H1 (cell line): Measurements from ENCODE around the gene FHIT. TPM values are rescaled to one million over a fixed set of nuclear protein-coding genes. Genes with fewer than 3 reads are reported as not detected.

ENCODE experiments used
- CTCF ChIA-PET: fragments of 300-600 bp; sonication (Branson Sonifier 250); formaldehyde crosslinking; loops from one replicate; lab custom pipeline; 2021; ENCODE audit not compliant: partially characterized antibody; lab: Charles Lee
- POLR2A ChIA-PET: fragments of 300-600 bp; sonication (Branson Sonifier 250); formaldehyde crosslinking; loops from one replicate; lab custom pipeline; 2021; ENCODE audit warnings: inconsistent platforms; ENCODE audit not compliant: partially characterized antibody; lab: Charles Lee
- DNase-seq, 2 experiments: peaks; one replicate each; pipeline versions ENCODE4 v3.0.0 to v3.0.0-alpha.2; 2010 to 2022; ENCODE audit warnings: low spot score in 2 of 2, low read depth in 1 of 2, mixed read lengths in 1 of 2
- FAIRE-seq: peaks from 2 replicates; lab custom pipeline; 2011; peaks lifted over from hg19 to GRCh38; lab: Jason Lieb, UNC
- H2AFZ ChIP-seq: 2 replicates; pipeline ENCODE4 v1.8.1; 2012; ENCODE audit warnings: low read length, inconsistent platforms
- H2AK5ac ChIP-seq: 2 replicates; pipeline ENCODE4 v1.6.1; 2013; ENCODE audit warnings: low read depth, low read length
- H2BK120ac ChIP-seq: replicated peaks from 2 replicates; pipeline ENCODE3; 2013; ENCODE audit warnings: low read depth, low read length, inconsistent platforms
- H2BK12ac ChIP-seq: 2 replicates; pipeline ENCODE4 v1.6.1; 2013; ENCODE audit warnings: low read depth, low read length
- H2BK15ac ChIP-seq: 2 replicates; pipeline ENCODE4 v1.6.1; 2013; ENCODE audit warnings: low read length
- H2BK20ac ChIP-seq: 2 replicates; pipeline ENCODE4 v1.6.1; 2013; ENCODE audit warnings: low read length
- H2BK5ac ChIP-seq: 2 replicates; pipeline ENCODE4 v1.6.1; 2013; ENCODE audit warnings: low read depth, low read length
- H3K14ac ChIP-seq: 2 replicates; pipeline ENCODE4 v1.6.1; 2013; ENCODE audit warnings: inconsistent platforms; ENCODE audit not compliant: insufficient read length
- H3K18ac ChIP-seq: 2 replicates; pipeline ENCODE4 v1.6.1; 2013; ENCODE audit warnings: low read length; ENCODE audit errors: extremely low read depth
- H3K23ac ChIP-seq: 2 replicates; pipeline ENCODE4 v1.6.1; 2013; ENCODE audit warnings: inconsistent platforms; ENCODE audit not compliant: insufficient read length
- H3K23me2 ChIP-seq: 2 replicates; pipeline ENCODE4 v1.6.1; 2013; ENCODE audit warnings: low read depth, low read length
- H3K27ac ChIP-seq: 2 replicates; pipeline ENCODE4 v1.6.1; 2011; ENCODE audit warnings: low read depth, low read length, inconsistent platforms
- H3K27me3 ChIP-seq, 4 experiments: replicated peaks in 1 of 4; 1 replicate in 1 of 4; 2 replicates in 3 of 4; pipeline versions ENCODE4 v1.6.1 to v1.8.1; 2011 to 2013; ENCODE audit warnings: low read length in 3 of 4, mild to moderate bottlenecking in 3 of 4, inconsistent platforms in 2 of 4, mixed read lengths in 2 of 4, moderate library complexity in 1 of 4; ENCODE audit not compliant: control insufficient read depth in 3 of 4, insufficient read depth in 3 of 4; ENCODE audit errors: extremely low read depth in 1 of 4
- H3K36me3 ChIP-seq, 4 experiments: 2 replicates each; pipeline versions ENCODE4 v1.6.1 to v1.8.1; 2011 to 2013; ENCODE audit warnings: mild to moderate bottlenecking in 4 of 4, low read length in 3 of 4, moderate library complexity in 2 of 4, control low read depth in 1 of 4, inconsistent platforms in 1 of 4; ENCODE audit not compliant: insufficient read depth in 4 of 4, control insufficient read depth in 2 of 4
- H3K4ac ChIP-seq: replicated peaks from 2 replicates; pipeline ENCODE3; 2013; ENCODE audit warnings: low read length, low read depth, mixed read lengths, inconsistent platforms; ENCODE audit not compliant: insufficient read length
- H3K4me1 ChIP-seq, 4 experiments: replicated peaks in 1 of 4; 1 replicate in 1 of 4; 2 replicates in 3 of 4; pipeline versions ENCODE4 v1.6.1 to v1.8.1; 2011 to 2013; ENCODE audit warnings: low read length in 3 of 4, inconsistent platforms in 2 of 4, mixed read lengths in 1 of 4; ENCODE audit not compliant: insufficient read depth in 4 of 4, control insufficient read depth in 3 of 4
- H3K4me2 ChIP-seq, 2 experiments: 2 replicates each; pipeline versions ENCODE4 v1.6.1 to v1.8.1; 2011 to 2013; ENCODE audit warnings: low read depth in 2 of 2, low read length in 2 of 2, control low read depth in 1 of 2, inconsistent platforms in 1 of 2, mild to moderate bottlenecking in 1 of 2; ENCODE audit not compliant: insufficient read depth in 1 of 2
- H3K4me3 ChIP-seq, 4 experiments: fragments of 200-600, 300-600 bp in 1 of 4; sonication (generic), shearing (Covaris generic), sonication (Bioruptor Twin) in 1 of 4; 2 replicates each; pipeline versions ENCODE4 v1.5.1 to v1.8.1; 2011 to 2016; ENCODE audit warnings: low read length in 4 of 4, low read depth in 3 of 4, control low read depth in 2 of 4, inconsistent platforms in 2 of 4, mild to moderate bottlenecking in 2 of 4, mixed read lengths in 1 of 4, moderate library complexity in 1 of 4; ENCODE audit not compliant: insufficient read depth in 2 of 4; ENCODE audit errors: extremely low read depth in 1 of 4
- H3K56ac ChIP-seq: replicated peaks from 2 replicates; pipeline ENCODE3; 2013; ENCODE audit warnings: low read depth, mild to moderate bottlenecking, mixed read lengths, low read length, inconsistent platforms; ENCODE audit not compliant: insufficient read length
- H3K79me1 ChIP-seq: 2 replicates; pipeline ENCODE4 v1.6.1; 2013; ENCODE audit warnings: low read depth, low read length, control low read depth
- H3K79me2 ChIP-seq, 2 experiments: 2 replicates each; pipeline versions ENCODE4 v1.6.1 to v1.8.1; 2012 to 2013; ENCODE audit warnings: low read length in 2 of 2, mild to moderate bottlenecking in 2 of 2, inconsistent platforms in 1 of 2; ENCODE audit not compliant: insufficient read depth in 2 of 2, control insufficient read depth in 1 of 2
- H3K9ac ChIP-seq, 4 experiments: replicated peaks in 1 of 4; 1 replicate in 1 of 4; 2 replicates in 3 of 4; pipeline versions ENCODE4 v1.6.1 to v1.8.1; 2011 to 2013; ENCODE audit warnings: low read depth in 3 of 4, low read length in 3 of 4, control low read depth in 2 of 4, mild to moderate bottlenecking in 2 of 4, moderate library complexity in 2 of 4, inconsistent platforms in 1 of 4; ENCODE audit errors: extremely low read depth in 1 of 4
- H3K9me3 ChIP-seq, 2 experiments: 2 replicates each; pipeline versions ENCODE4 v1.6.1 to v1.8.1; 2012 to 2013; ENCODE audit warnings: mild to moderate bottlenecking in 2 of 2, moderate library complexity in 2 of 2, control low read depth in 1 of 2, inconsistent platforms in 1 of 2, low read depth in 1 of 2, low read length in 1 of 2, mixed read lengths in 1 of 2; ENCODE audit not compliant: insufficient read depth in 2 of 2
- H4K20me1 ChIP-seq, 2 experiments: replicated peaks in 1 of 2; 2 replicates each; pipeline versions ENCODE3 to v1.8.1; 2011 to 2013; ENCODE audit warnings: inconsistent platforms in 2 of 2, low read length in 2 of 2, mild to moderate bottlenecking in 1 of 2; ENCODE audit not compliant: insufficient read depth in 2 of 2, control insufficient read depth in 1 of 2
- H4K5ac ChIP-seq: 2 replicates; pipeline ENCODE4 v1.6.1; 2013; ENCODE audit warnings: low read length, low read depth, mixed read lengths, inconsistent platforms; ENCODE audit not compliant: insufficient read length
- H4K8ac ChIP-seq: 2 replicates; pipeline ENCODE4 v1.8.0; 2013; ENCODE audit warnings: mild to moderate bottlenecking, moderate library complexity, low read length, inconsistent platforms; ENCODE audit not compliant: insufficient read depth; ENCODE audit errors: extremely low read depth
- H4K91ac ChIP-seq: replicated peaks from 2 replicates; pipeline ENCODE3; 2013; ENCODE audit warnings: low read length, mixed read lengths, inconsistent platforms; ENCODE audit not compliant: insufficient read length
- EGR1 ChIP-seq: IDR thresholded peaks from 2 replicates; pipeline ENCODE4 v1.6.1; 2011; ENCODE audit warnings: low read depth, low read length, borderline replicate concordance
- HDAC6 ChIP-seq: IDR thresholded peaks from one replicate; pipeline ENCODE4 v1.7.1; 2012; ENCODE audit warnings: low read depth, mild to moderate bottlenecking, inconsistent platforms, low read length, moderate library complexity
- MAFK ChIP-seq: IDR thresholded peaks from 2 replicates; pipeline ENCODE4 v1.6.1; 2012; ENCODE audit warnings: low read depth, mild to moderate bottlenecking, improper control_type of control experiment, low read length
- SAP30 ChIP-seq: fragments of 300-600 bp; sonication (generic); IDR thresholded peaks from 2 replicates; pipeline ENCODE4 v1.7.1; 2012; ENCODE audit warnings: low read length, moderate library complexity, mild to moderate bottlenecking, inconsistent platforms; ENCODE audit not compliant: insufficient read depth, insufficient replicate concordance
- ZNF274 ChIP-seq: IDR thresholded peaks from 2 replicates; pipeline ENCODE4 v1.7.0; 2012; ENCODE audit warnings: low read length, borderline replicate concordance; ENCODE audit errors: extremely low read depth
- WGBS, 2 experiments: shearing (Covaris generic) in 1 of 2; methylation state at CpG; one replicate each; pipeline versions ENCODE4 v1.1.6 to v1.1.7; 2013 to 2015; ENCODE audit warnings: low lambda C conversion rate in 2 of 2, mixed read lengths in 2 of 2, inconsistent platforms in 1 of 2, low coverage in 1 of 2, missing lambda C conversion rate in 1 of 2; ENCODE audit not compliant: insufficient replicate concordance in 2 of 2, insufficient coverage in 1 of 2, insufficient read length in 1 of 2; ENCODE audit errors: extremely low coverage in 1 of 2, missing lambda C conversion rate in 1 of 2; 5-methylcytosine and 5-hydroxymethylcytosine counted together
- polyA plus RNA-seq, 7 experiments: library from polyadenylated mRNA; depleted of rRNA in 3 of 7; stranded (reverse) in 5 of 7; unstranded in 2 of 7; fragments of >200 nt in 5 of 7; fragments of 200-250 nt in 2 of 7; gene quantifications; 1 replicate in 5 of 7; 2 replicates in 1 of 7; 4 replicates in 1 of 7; pipeline versions ENCODE4 v1.2.1 to v1.2.3, GENCODE V29; 2011 to 2013; ENCODE audit warnings: missing spikeins in 2 of 7, mixed read lengths in 2 of 7
- total RNA-seq: library from RNA; stranded (reverse); fragmentation: NEBNext Ultra II Directional; extraction: Animal tissue kit (Norgen Biotek cat#: 25700); gene quantifications from 2 replicates; pipeline ENCODE4 v1.2.1, GENCODE V29; 2021
- TF ChIP-seq, protein P1 (sequence below): IDR thresholded peaks from 2 replicates; pipeline ENCODE4 v1.6.1; 2012; ENCODE audit warnings: low read length, inconsistent platforms
- TF ChIP-seq, protein P2 (sequence below): IDR thresholded peaks from 2 replicates; pipeline ENCODE4 v1.6.1; 2012; ENCODE audit warnings: inconsistent platforms
- TF ChIP-seq, protein P3 (sequence below): IDR thresholded peaks from 2 replicates; pipeline ENCODE4 v1.6.1; 2011; ENCODE audit warnings: low read length, improper control_type of control experiment
- TF ChIP-seq, protein P4 (sequence below): IDR thresholded peaks from 2 replicates; pipeline ENCODE4 v1.6.1; 2011; ENCODE audit warnings: low read depth, mild to moderate bottlenecking, low read length; ENCODE audit not compliant: insufficient read depth

Gene FHIT
- total and polyA plus RNA-seq, 2 of the 8 experiments (the other 6 are each of a cell fraction or from before 2014, with no cell fraction given): 1.2 to 3.2 TPM

DNA sequence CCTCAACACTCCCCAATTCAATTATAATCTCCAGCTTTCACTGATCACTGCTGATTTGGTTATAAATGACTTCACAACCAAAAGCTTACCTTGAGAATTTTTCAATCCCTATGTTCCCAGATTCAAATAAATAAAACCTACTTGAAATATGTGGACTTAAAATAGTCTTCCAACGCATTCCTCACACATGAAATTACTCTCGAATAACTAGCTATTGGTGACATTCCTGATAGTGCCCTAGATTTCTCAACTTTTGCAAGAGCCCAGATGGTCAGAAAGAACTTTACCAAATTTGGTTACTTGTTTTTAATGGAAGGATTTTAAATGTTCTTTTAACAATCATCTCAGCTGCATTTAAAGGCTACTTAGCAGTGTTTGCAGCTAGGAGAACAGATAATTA is 605.5 kb downstream of the FHIT start:
- no peak overlapping the region for H3K27ac ChIP-seq
- H4K91ac ChIP-seq: no peak overlapping the region
- H2AK5ac ChIP-seq: no peak overlapping the region
- no peak overlapping the region for H3K4me3 ChIP-seq
- H3K18ac ChIP-seq: no peak overlapping the region
- H2BK15ac ChIP-seq: no peak overlapping the region
- H3K9ac ChIP-seq: no peak overlapping the region
- no peaks in the 10 kb centered on the region for H3K23me2 ChIP-seq
- no peak overlapping the region for H2BK5ac ChIP-seq
- no peaks in the 10 kb centered on the region for H3K79me2 ChIP-seq
- no peak overlapping the region for H3K23ac ChIP-seq
- peaks cover 0 to 2% (median 0%) of the 10 kb centered on the region in 4 experiments; a peak in 1 of 7 replicates for H3K4me1 ChIP-seq
- no peak for DNase-seq
- no peaks in the 10 kb centered on the region; a peak in 1 of 7 replicates for H3K27me3 ChIP-seq
- FAIRE-seq: no peak
- no peak overlapping the region for H3K4ac ChIP-seq
- H3K79me1 ChIP-seq: no peaks in the 10 kb centered on the region
- H3K9me3 ChIP-seq: no peaks in the 10 kb centered on the region
- ChIA-PET CTCF (interaction anchor here (1.0 kb wide), 1 partner anchor 82 kb away, joined by 5 read pairs; no protein-coding TSS in a partner anchor), POLR2A (interaction anchor here (0.8 kb wide), 1 partner anchor 10 kb away, joined by 3 read pairs; no protein-coding TSS in a partner anchor)
- H2BK12ac ChIP-seq: no peak overlapping the region
- H4K5ac ChIP-seq: no peak overlapping the region
- WGBS, 2 experiments: 92% methylated on average over 2 of the region's 2 CpGs; no CpG with 5 or more reads in 1 of the 2 experiments
- no peak overlapping the region for H2BK120ac ChIP-seq
- no peaks in the 10 kb centered on the region for H4K20me1 ChIP-seq
- no peak overlapping the region for H4K8ac ChIP-seq
- no peak overlapping the region for H3K14ac ChIP-seq
- H3K4me2 ChIP-seq: no peak overlapping the region
- H2BK20ac ChIP-seq: no peak overlapping the region
- H3K56ac ChIP-seq: no peak overlapping the region
- no peaks in the 10 kb centered on the region for H3K36me3 ChIP-seq
- no peak overlapping the region for H2AFZ ChIP-seq
- TF ChIP-seq, protein P1, sequence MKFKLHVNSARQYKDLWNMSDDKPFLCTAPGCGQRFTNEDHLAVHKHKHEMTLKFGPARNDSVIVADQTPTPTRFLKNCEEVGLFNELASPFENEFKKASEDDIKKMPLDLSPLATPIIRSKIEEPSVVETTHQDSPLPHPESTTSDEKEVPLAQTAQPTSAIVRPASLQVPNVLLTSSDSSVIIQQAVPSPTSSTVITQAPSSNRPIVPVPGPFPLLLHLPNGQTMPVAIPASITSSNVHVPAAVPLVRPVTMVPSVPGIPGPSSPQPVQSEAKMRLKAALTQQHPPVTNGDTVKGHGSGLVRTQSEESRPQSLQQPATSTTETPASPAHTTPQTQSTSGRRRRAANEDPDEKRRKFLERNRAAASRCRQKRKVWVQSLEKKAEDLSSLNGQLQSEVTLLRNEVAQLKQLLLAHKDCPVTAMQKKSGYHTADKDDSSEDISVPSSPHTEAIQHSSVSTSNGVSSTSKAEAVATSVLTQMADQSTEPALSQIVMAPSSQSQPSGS: no peak
- TF ChIP-seq EGR1 (no peak), MAFK (no peak), SAP30 (no peak), HDAC6 (no peak), ZNF274 (no peak)
- TF ChIP-seq, protein P2, sequence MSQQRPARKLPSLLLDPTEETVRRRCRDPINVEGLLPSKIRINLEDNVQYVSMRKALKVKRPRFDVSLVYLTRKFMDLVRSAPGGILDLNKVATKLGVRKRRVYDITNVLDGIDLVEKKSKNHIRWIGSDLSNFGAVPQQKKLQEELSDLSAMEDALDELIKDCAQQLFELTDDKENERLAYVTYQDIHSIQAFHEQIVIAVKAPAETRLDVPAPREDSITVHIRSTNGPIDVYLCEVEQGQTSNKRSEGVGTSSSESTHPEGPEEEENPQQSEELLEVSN: no peak
- TF ChIP-seq, protein P3, sequence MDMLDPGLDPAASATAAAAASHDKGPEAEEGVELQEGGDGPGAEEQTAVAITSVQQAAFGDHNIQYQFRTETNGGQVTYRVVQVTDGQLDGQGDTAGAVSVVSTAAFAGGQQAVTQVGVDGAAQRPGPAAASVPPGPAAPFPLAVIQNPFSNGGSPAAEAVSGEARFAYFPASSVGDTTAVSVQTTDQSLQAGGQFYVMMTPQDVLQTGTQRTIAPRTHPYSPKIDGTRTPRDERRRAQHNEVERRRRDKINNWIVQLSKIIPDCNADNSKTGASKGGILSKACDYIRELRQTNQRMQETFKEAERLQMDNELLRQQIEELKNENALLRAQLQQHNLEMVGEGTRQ: no peak
- TF ChIP-seq, protein P4, sequence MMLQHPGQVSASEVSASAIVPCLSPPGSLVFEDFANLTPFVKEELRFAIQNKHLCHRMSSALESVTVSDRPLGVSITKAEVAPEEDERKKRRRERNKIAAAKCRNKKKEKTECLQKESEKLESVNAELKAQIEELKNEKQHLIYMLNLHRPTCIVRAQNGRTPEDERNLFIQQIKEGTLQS: no peak
